ENCODE measurements around the gene SLC16A7.

SLC16A7 gene

GRCh38 chr12:59579631-59580030 lies 16.2 kb upstream of the SLC16A7 start:
- no peak overlapping the region for H2AFZ ChIP-seq (ENCODE audit: low read depth, low read length)
- H3K4me1 ChIP-seq (ENCODE audit: insufficient read depth, low read length): peaks cover 38% of the 10 kb centered on the region
- H3K79me2 ChIP-seq (ENCODE audit: insufficient read depth, low read length): no peaks in the 10 kb centered on the region
- TF ChIP-seq EZH2 (IDR thresholded peaks at IDR 0.05; ENCODE audit: borderline replicate concordance, low read depth, low read length, severe bottlenecking) (no peak), CTCF (IDR thresholded peaks at IDR 0.05; ENCODE audit: borderline replicate concordance, extremely low read depth, low read length, poor library complexity, severe bottlenecking) (no peak)
- DNase-seq (no peak), ATAC-seq (ENCODE audit: insufficient read depth, low read depth) (no peak)
- no peaks in the 10 kb centered on the region for H3K36me3 ChIP-seq (ENCODE audit: insufficient read depth, low read length)
- no peaks in the 10 kb centered on the region for H3K27me3 ChIP-seq (ENCODE audit: insufficient read depth, low read length, poor library complexity)
- H3K9ac ChIP-seq (ENCODE audit: low read depth, low read length): no peak overlapping the region
- no peak overlapping the region for H3K27ac ChIP-seq (ENCODE audit: low read length)
- no peaks in the 10 kb centered on the region for H3K9me3 ChIP-seq (ENCODE audit: insufficient read depth, low read length, severe bottlenecking)
- H3K4me2 ChIP-seq (ENCODE audit: insufficient read depth, low read length): no peak overlapping the region
- H3K4me3 ChIP-seq (ENCODE audit: low read depth in 1 of 2, low read length in 2 of 2): no peak overlapping the region
- H4K20me1 ChIP-seq (ENCODE audit: insufficient read depth, low read length): no peaks in the 10 kb centered on the region

GRCh38 chr12:59580050-59580449 lies 15.8 kb upstream of the SLC16A7 start:
- Histone ChIP-seq H3K27me3 (ENCODE audit: insufficient read depth, low read length, poor library complexity) (no peaks in the 10 kb centered on the region), H3K79me2 (ENCODE audit: insufficient read depth, low read length) (no peaks in the 10 kb centered on the region), H3K4me3 (ENCODE audit: low read depth in 1 of 2, low read length in 2 of 2) (no peak overlapping the region), H3K36me3 (ENCODE audit: insufficient read depth, low read length) (no peaks in the 10 kb centered on the region), H3K4me1 (ENCODE audit: insufficient read depth, low read length) (peaks cover 38% of the 10 kb centered on the region), H3K9me3 (ENCODE audit: insufficient read depth, low read length, severe bottlenecking) (no peaks in the 10 kb centered on the region), H2AFZ (ENCODE audit: low read depth, low read length) (no peak overlapping the region), H3K4me2 (ENCODE audit: insufficient read depth, low read length) (no peak overlapping the region), H4K20me1 (ENCODE audit: insufficient read depth, low read length) (no peaks in the 10 kb centered on the region), H3K27ac (ENCODE audit: low read length) (no peak overlapping the region), H3K9ac (ENCODE audit: low read depth, low read length) (no peak overlapping the region)
- DNase-seq (no peak), ATAC-seq (ENCODE audit: insufficient read depth, low read depth) (no peak)
- TF ChIP-seq EZH2 (IDR thresholded peaks at IDR 0.05; ENCODE audit: borderline replicate concordance, low read depth, low read length, severe bottlenecking): no peak
- no peak for TF ChIP-seq CTCF (IDR thresholded peaks at IDR 0.05; ENCODE audit: borderline replicate concordance, extremely low read depth, low read length, poor library complexity, severe bottlenecking)

GRCh38 chr12:59583003-59583712 lies 12.7 kb upstream of the SLC16A7 start:
- Histone ChIP-seq H3K79me2 (ENCODE audit: insufficient read depth, low read length) (no peaks in the 10 kb centered on the region), H4K20me1 (ENCODE audit: insufficient read depth, low read length) (no peaks in the 10 kb centered on the region), H3K4me2 (ENCODE audit: insufficient read depth, low read length) (no peak overlapping the region), H2AFZ (ENCODE audit: low read depth, low read length) (no peak overlapping the region), H3K9me3 (ENCODE audit: insufficient read depth, low read length, severe bottlenecking) (no peaks in the 10 kb centered on the region), H3K4me1 (ENCODE audit: insufficient read depth, low read length) (peaks cover 23% of the 10 kb centered on the region), H3K9ac (ENCODE audit: low read depth, low read length) (no peak overlapping the region), H3K27me3 (ENCODE audit: insufficient read depth, low read length, poor library complexity) (no peaks in the 10 kb centered on the region), H3K36me3 (ENCODE audit: insufficient read depth, low read length) (no peaks in the 10 kb centered on the region), H3K27ac (ENCODE audit: low read length) (no peak overlapping the region), H3K4me3 (ENCODE audit: low read depth in 1 of 2, low read length in 2 of 2) (no peak overlapping the region)
- ATAC-seq (ENCODE audit: insufficient read depth, low read depth) (no peak), DNase-seq (no peak)
- TF ChIP-seq EZH2 (IDR thresholded peaks at IDR 0.05; ENCODE audit: borderline replicate concordance, low read depth, low read length, severe bottlenecking) (no peak), CTCF (IDR thresholded peaks at IDR 0.05; ENCODE audit: borderline replicate concordance, extremely low read depth, low read length, poor library complexity, severe bottlenecking) (no peak)

All from DND-41 (cell line).